Mammary epithelial cell (primary cell): ENCODE results near the gene CLPTM1.

Experiments used
- EZH2 ChIP-seq: IDR thresholded peaks from 2 replicates; pipeline ENCODE4 v1.6.1; 2012; ENCODE audit warnings: low read length, inconsistent platforms, borderline replicate concordance
- TF ChIP-seq, protein P1 (sequence below), 2 donors: IDR thresholded peaks in 1 of 2; conservative IDR thresholded peaks in 1 of 2; 2 replicates each; pipeline ENCODE4 v1.5.1; 2011 to 2012; ENCODE audit warnings: inconsistent platforms in 2 of 2, low read length in 2 of 2, mild to moderate bottlenecking in 2 of 2, control low read depth in 1 of 2, low read depth in 1 of 2; ENCODE audit not compliant: insufficient read depth in 1 of 2; ENCODE audit errors: extremely low read depth in 1 of 2

DNA sequence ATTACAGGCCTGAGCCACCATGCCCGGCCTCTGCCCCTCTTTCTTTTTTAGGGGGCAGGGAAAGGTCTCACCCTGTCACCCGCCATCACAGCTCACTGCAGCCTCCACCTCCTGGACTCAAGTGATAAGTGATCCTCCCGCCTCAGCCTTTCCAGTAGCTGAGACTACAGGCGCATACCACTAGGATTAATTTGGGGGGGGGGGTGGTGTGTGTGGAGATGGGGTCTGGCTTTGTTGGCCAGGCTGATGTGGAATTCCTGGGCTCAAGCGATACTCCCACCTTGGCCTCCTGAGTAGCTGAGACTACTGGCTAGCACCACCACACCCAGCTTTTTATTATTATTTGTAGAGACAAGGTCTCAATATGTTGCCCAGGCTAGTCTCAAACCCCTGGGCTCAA is 45.4 kb upstream of the CLPTM1 start:
- TF ChIP-seq EZH2, result no peak
- TF ChIP-seq, protein P1, sequence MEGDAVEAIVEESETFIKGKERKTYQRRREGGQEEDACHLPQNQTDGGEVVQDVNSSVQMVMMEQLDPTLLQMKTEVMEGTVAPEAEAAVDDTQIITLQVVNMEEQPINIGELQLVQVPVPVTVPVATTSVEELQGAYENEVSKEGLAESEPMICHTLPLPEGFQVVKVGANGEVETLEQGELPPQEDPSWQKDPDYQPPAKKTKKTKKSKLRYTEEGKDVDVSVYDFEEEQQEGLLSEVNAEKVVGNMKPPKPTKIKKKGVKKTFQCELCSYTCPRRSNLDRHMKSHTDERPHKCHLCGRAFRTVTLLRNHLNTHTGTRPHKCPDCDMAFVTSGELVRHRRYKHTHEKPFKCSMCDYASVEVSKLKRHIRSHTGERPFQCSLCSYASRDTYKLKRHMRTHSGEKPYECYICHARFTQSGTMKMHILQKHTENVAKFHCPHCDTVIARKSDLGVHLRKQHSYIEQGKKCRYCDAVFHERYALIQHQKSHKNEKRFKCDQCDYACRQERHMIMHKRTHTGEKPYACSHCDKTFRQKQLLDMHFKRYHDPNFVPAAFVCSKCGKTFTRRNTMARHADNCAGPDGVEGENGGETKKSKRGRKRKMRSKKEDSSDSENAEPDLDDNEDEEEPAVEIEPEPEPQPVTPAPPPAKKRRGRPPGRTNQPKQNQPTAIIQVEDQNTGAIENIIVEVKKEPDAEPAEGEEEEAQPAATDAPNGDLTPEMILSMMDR (conservative IDR thresholded peaks at IDR 0.05 in 1 of 2, IDR thresholded peaks at IDR 0.05 in 1 of 2; ENCODE audit: extremely low read depth in 1 of 2, insufficient read depth in 1 of 2, low read depth in 1 of 2, low read length in 2 of 2), result no peak
